Measurements from ENCODE around the gene PDE6D. TPM values are rescaled to one million over a fixed set of nuclear protein-coding genes. Genes with fewer than 3 reads are reported as not detected.

The PDE6D gene
- polyA plus RNA-seq, 3 donors: 28.4 to 54.6 (median 50.5) TPM

DNA sequence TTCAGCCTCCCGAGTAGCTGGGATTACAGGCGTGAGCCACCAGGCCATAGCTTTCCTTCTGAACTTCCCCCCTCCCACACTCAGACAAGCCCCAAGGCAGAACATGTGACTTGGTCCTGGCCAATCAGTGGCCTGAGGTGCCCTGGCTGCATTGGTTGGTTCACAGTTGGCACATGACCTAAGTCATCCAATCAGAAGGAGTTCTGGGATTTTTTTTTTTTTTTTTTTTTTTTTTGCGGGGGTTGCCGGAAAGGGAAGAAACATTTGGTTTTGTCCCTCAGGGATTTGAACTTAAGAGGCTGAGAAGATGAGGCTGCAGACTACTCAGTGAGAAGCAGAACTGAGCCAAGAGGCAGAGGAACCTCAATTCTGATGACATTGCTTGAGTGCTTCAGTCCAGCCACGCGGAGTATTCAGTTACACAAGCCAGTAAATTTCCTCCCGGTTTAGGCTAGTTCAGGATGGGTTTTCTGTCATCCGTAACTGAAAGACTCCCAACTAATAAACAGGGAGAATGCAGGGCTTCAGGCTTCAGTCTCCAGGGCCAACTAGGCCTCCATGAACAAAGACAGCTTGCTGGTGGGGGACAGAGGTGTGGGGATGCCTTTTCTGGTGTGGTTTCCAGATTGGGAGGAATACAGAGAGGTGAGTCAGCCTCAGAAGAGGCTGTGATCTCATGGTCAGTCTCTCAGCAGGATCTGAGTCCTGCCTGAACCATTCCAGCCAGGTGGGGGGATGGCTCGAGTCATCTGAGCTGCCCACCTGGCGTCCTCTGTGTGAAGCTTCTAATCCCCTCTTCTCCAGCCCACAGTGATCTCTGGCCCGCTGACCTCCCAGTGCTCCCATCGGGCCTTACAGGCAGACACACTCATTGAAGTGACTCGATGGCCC lies 63.6 kb downstream of the PDE6D start:
- DNase-seq: peak; percentile 41 to 75 (median 56)
- H2AFZ ChIP-seq (ENCODE audit: insufficient read depth, low read depth, low read length, poor library complexity, severe bottlenecking): no peak overlapping the region
- TF ChIP-seq, protein P1, sequence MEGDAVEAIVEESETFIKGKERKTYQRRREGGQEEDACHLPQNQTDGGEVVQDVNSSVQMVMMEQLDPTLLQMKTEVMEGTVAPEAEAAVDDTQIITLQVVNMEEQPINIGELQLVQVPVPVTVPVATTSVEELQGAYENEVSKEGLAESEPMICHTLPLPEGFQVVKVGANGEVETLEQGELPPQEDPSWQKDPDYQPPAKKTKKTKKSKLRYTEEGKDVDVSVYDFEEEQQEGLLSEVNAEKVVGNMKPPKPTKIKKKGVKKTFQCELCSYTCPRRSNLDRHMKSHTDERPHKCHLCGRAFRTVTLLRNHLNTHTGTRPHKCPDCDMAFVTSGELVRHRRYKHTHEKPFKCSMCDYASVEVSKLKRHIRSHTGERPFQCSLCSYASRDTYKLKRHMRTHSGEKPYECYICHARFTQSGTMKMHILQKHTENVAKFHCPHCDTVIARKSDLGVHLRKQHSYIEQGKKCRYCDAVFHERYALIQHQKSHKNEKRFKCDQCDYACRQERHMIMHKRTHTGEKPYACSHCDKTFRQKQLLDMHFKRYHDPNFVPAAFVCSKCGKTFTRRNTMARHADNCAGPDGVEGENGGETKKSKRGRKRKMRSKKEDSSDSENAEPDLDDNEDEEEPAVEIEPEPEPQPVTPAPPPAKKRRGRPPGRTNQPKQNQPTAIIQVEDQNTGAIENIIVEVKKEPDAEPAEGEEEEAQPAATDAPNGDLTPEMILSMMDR (IDR thresholded peaks at IDR 0.05): no peak
- Mint-ChIP-seq H3K4me3 (no peak overlapping the region), H3K27ac (peak overlapping the region in 5 of 7 donors; percentile 7 to 78 (median 48)), H3K27me3 (ENCODE audit: low read depth in 3 of 3) (peaks cover 7 to 27% (median 10%) of the 10 kb centered on the region in 3 donors), H3K36me3 (peaks cover 9 to 20% of the 10 kb centered on the region in 2 donors), H3K4me1 (peaks cover 35% of the 10 kb centered on the region), H3K9me3 (peaks cover 3 to 10% (median 8%) of the 10 kb centered on the region in 7 donors)
- no peak overlapping the region for H3K4me3 ChIP-seq (replicated peaks in 1 of 3; ENCODE audit: low read depth in 2 of 3, low read length in 3 of 3)
- H3K9me3 ChIP-seq (replicated peaks in 1 of 2; ENCODE audit: control insufficient read depth in 1 of 2, insufficient read depth in 1 of 2, low read length in 2 of 2): peaks cover 0 to 8% of the 10 kb centered on the region in 2 donors
- H3K79me2 ChIP-seq (ENCODE audit: insufficient read depth, low read length): peaks cover under 1% of the 10 kb centered on the region
- peaks cover 25 to 34% of the 10 kb centered on the region in 2 donors for H3K4me1 ChIP-seq (ENCODE audit: control insufficient read depth in 1 of 2, insufficient read depth in 2 of 2, low read length in 2 of 2)
- 79% methylated on average over 7 of the region's 13 CpGs for WGBS (ENCODE audit: insufficient coverage)
- H3K36me3 ChIP-seq (replicated peaks in 1 of 2; ENCODE audit: control insufficient read depth in 1 of 2, insufficient read depth in 2 of 2, low read length in 2 of 2): peaks cover under 1% of the 10 kb centered on the region in 2 donors
- peak overlapping the region; percentile 10 to 22 for H3K27ac ChIP-seq (ENCODE audit: low read depth in 1 of 2, low read length in 2 of 2)
- no peak overlapping the region for H3K4me2 ChIP-seq (replicated peaks; ENCODE audit: extremely low read depth, low read length, poor library complexity, severe bottlenecking)
- no peak overlapping the region for H3K9ac ChIP-seq (ENCODE audit: insufficient read depth, low read length, poor library complexity, severe bottlenecking)
- intact Hi-C loops (cut with micrococcal nuclease): loop anchor here (5.0 to 10.0 kb wide), 3 partner anchors 35 to 203 kb away; no protein-coding TSS in a partner anchor
- H4K20me1 ChIP-seq (ENCODE audit: insufficient read depth, low read length): peaks cover 21% of the 10 kb centered on the region
- H3K27me3 ChIP-seq (ENCODE audit: control insufficient read depth in 2 of 2, insufficient read depth in 2 of 2, low read length in 2 of 2): peaks cover 0 to 11% of the 10 kb centered on the region in 2 donors

DNA sequence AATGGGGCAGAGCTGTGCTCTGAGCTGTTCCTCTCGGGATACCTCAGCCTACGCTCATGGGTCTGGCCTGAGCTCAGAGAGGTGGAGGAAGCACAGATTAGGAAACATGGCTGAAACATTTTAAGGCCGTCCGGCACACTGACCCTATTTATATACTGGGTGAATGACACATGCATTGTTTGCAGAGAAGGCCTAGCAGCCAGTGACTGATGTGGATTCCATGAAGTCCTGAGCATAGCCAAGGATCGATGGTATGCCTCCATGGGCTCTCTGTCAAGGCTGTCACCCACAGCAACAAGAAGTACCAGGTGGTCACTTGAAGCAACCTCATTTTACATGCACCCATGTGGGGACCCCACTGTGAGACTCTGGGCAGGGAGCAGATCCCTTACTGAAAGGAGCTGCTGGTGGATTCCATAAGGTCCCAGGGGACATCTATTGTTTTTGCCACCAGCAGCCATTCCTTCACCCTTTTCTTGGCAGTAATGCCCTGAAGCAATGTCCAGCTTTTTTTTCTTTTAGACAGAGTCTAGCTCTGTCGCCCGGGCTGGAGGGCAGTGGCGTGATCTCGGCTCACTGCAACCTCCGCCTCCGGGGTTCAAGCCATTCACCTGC lies 64.3 kb downstream of the PDE6D start:
- no peak overlapping the region for H3K4me3 Mint-ChIP-seq
- peaks cover 16 to 28% of the 10 kb centered on the region in 2 donors for H3K36me3 Mint-ChIP-seq
- TF ChIP-seq, protein P1 (IDR thresholded peaks at IDR 0.05): no peak
- peaks cover 0 to 8% of the 10 kb centered on the region in 2 donors for H3K9me3 ChIP-seq (replicated peaks in 1 of 2; ENCODE audit: control insufficient read depth in 1 of 2, insufficient read depth in 1 of 2, low read length in 2 of 2)
- H3K4me3 ChIP-seq (replicated peaks in 1 of 3; ENCODE audit: low read depth in 2 of 3, low read length in 3 of 3): no peak overlapping the region
- peaks cover 5 to 25% (median 6%) of the 10 kb centered on the region in 3 donors for H3K27me3 Mint-ChIP-seq (ENCODE audit: low read depth in 3 of 3)
- DNase-seq: no peak
- no peak overlapping the region for H2AFZ ChIP-seq (ENCODE audit: insufficient read depth, low read depth, low read length, poor library complexity, severe bottlenecking)
- peaks cover 0 to 9% of the 10 kb centered on the region in 2 donors for H3K27me3 ChIP-seq (ENCODE audit: control insufficient read depth in 2 of 2, insufficient read depth in 2 of 2, low read length in 2 of 2)
- H3K27ac Mint-ChIP-seq: peak overlapping the region in 1 of 7 donors; percentile 66
- peaks cover 8% of the 10 kb centered on the region for H3K79me2 ChIP-seq (ENCODE audit: insufficient read depth, low read length)
- H3K36me3 ChIP-seq (replicated peaks in 1 of 2; ENCODE audit: control insufficient read depth in 1 of 2, insufficient read depth in 2 of 2, low read length in 2 of 2): peaks cover 8% of the 10 kb centered on the region in 2 donors
- no peak overlapping the region for H3K4me2 ChIP-seq (replicated peaks; ENCODE audit: extremely low read depth, low read length, poor library complexity, severe bottlenecking)
- H3K9me3 Mint-ChIP-seq: peaks cover 3 to 12% (median 8%) of the 10 kb centered on the region in 7 donors
- no peak overlapping the region for H3K9ac ChIP-seq (ENCODE audit: insufficient read depth, low read length, poor library complexity, severe bottlenecking)
- no peak overlapping the region for H3K27ac ChIP-seq (ENCODE audit: low read depth in 1 of 2, low read length in 2 of 2)
- H4K20me1 ChIP-seq (ENCODE audit: insufficient read depth, low read length): peaks cover 29% of the 10 kb centered on the region
- intact Hi-C loops (cut with micrococcal nuclease): loop anchor here (5.0 to 10.0 kb wide), 3 partner anchors 34 to 202 kb away; no protein-coding TSS in a partner anchor
- peaks cover 42% of the 10 kb centered on the region for H3K4me1 Mint-ChIP-seq
- 98% methylated on average over 5 of the region's 11 CpGs for WGBS (ENCODE audit: insufficient coverage)
- peaks cover 33 to 41% of the 10 kb centered on the region in 2 donors for H3K4me1 ChIP-seq (ENCODE audit: control insufficient read depth in 1 of 2, insufficient read depth in 2 of 2, low read length in 2 of 2)
